Activated CD4-positive, alpha-beta memory T cell treated with anti-CD3 and anti-CD28 coated beads for 36 hours (primary cell): ENCODE results near the gene PCSK6. TPM values are rescaled to one million over a fixed set of nuclear protein-coding genes. Genes with fewer than 3 reads are reported as not detected.
"Not testable (repeated sequence)": the region's sequence is repeated elsewhere in the genome, so short reads cannot be mapped to it uniquely, and the experiment has no call there.

ENCODE experiments used
- CTCF ChIA-PET: fragments of 350-600 bp; sonication (Branson Sonifier 250); formaldehyde crosslinking; loops from one replicate; lab custom pipeline; 2021; ENCODE audit warnings: antibody characterized with exemption, inconsistent platforms; lab: Charles Lee
- POLR2A ChIA-PET: fragments of 350-600 bp; sonication (Branson Sonifier 250); formaldehyde crosslinking; loops from one replicate; lab custom pipeline; 2021; ENCODE audit warnings: antibody characterized with exemption; lab: Charles Lee
- DNase-seq: peaks from one replicate; pipeline ENCODE4 v3.0.0-alpha.2; 2020
- H3K27ac Mint-ChIP-seq: one replicate; pipeline ENCODE4 v1.8.0; 2021; ENCODE audit warnings: mixed read lengths
- H3K27me3 Mint-ChIP-seq: one replicate; pipeline ENCODE4 v1.8.0; 2021; ENCODE audit warnings: mixed read lengths
- H3K36me3 Mint-ChIP-seq: one replicate; pipeline ENCODE4 v1.8.0; 2021; ENCODE audit warnings: mixed read lengths
- H3K4me1 Mint-ChIP-seq: one replicate; pipeline ENCODE4 v1.8.0; 2021; ENCODE audit warnings: low read depth, mixed read lengths
- H3K4me3 Mint-ChIP-seq: one replicate; pipeline ENCODE4 v1.8.0; 2021; ENCODE audit warnings: mild to moderate bottlenecking, mixed read lengths
- H3K9me3 Mint-ChIP-seq: one replicate; pipeline ENCODE4 v1.8.0; 2021; ENCODE audit warnings: mixed read lengths
- intact Hi-C: fragments of 100-400 bp; cut with micrococcal nuclease; formaldehyde crosslinking; loops from one replicate; pipeline ENCODE4 v1.15.1; 2023
- total RNA-seq, 2 experiments: library from RNA; stranded (reverse); gene quantifications; one replicate each; pipeline ENCODE4 v1.2.3, GENCODE V29; 2021

The PCSK6 gene
- total RNA-seq, 2 experiments from 2014 or later: 0.24 to 0.58 TPM

- no peaks in the 10 kb centered on the region for H3K36me3 Mint-ChIP-seq
- peaks cover 4% of the 10 kb centered on the region for H3K27me3 Mint-ChIP-seq
- ChIA-PET CTCF (interaction anchor here (0.9 kb wide), 1 partner anchor 43 kb away, joined by 3 read pairs; no protein-coding TSS in a partner anchor), POLR2A (no interaction called here)
- no peaks in the 10 kb centered on the region for H3K9me3 Mint-ChIP-seq
- no peak overlapping the region for H3K4me3 Mint-ChIP-seq
- intact Hi-C loops: no loop called here
- no peak overlapping the region for H3K27ac Mint-ChIP-seq
- DNase-seq: no peak
- peaks cover 18% of the 10 kb centered on the region for H3K4me1 Mint-ChIP-seq
Observed at GRCh38 chr15:101458158-101458900, 31.2 kb downstream of the PCSK6 start.

- Mint-ChIP-seq H3K4me1 (peaks cover 18% of the 10 kb centered on the region), H3K9me3 (no peaks in the 10 kb centered on the region), H3K27me3 (peaks cover 6% of the 10 kb centered on the region), H3K36me3 (no peaks in the 10 kb centered on the region), H3K27ac (no peak overlapping the region), H3K4me3 (no peak overlapping the region)
- ChIA-PET CTCF (interaction anchor here (0.9 kb wide), 1 partner anchor 44 kb away, joined by 3 read pairs; no protein-coding TSS in a partner anchor), POLR2A (no interaction called here)
- no peak for DNase-seq
- intact Hi-C loops: no loop called here
Observed at GRCh38 chr15:101457696-101458095, 31.8 kb downstream of the PCSK6 start.

GRCh38 chr15:101456057-101456739 lies 33.3 kb downstream of the PCSK6 start:
- Mint-ChIP-seq H3K36me3 (no peaks in the 10 kb centered on the region), H3K4me1 (peaks cover 13% of the 10 kb centered on the region), H3K27me3 (peaks cover 16% of the 10 kb centered on the region), H3K4me3 (no peak overlapping the region), H3K27ac (no peak overlapping the region), H3K9me3 (no peaks in the 10 kb centered on the region)
- ChIA-PET CTCF (no interaction called here), POLR2A (no interaction called here)
- intact Hi-C loops: no loop called here
- DNase-seq: no peak

- Mint-ChIP-seq H3K36me3 (no peaks in the 10 kb centered on the region), H3K4me1 (peaks cover 8% of the 10 kb centered on the region), H3K27me3 (peaks cover 19% of the 10 kb centered on the region), H3K27ac (no peak overlapping the region), H3K9me3 (no peaks in the 10 kb centered on the region), H3K4me3 (no peak overlapping the region)
- ChIA-PET CTCF (interaction anchor here (0.5 kb wide), 1 partner anchor 153 kb away, joined by 3 read pairs; no protein-coding TSS in a partner anchor), POLR2A (no interaction called here)
- intact Hi-C loops: no loop called here
- peak; percentile 22 for DNase-seq
Observed at GRCh38 chr15:101455291-101456025, 34.0 kb downstream of the PCSK6 start.

GRCh38 chr15:101454781-101455180 lies 34.7 kb downstream of the PCSK6 start:
- H3K27ac Mint-ChIP-seq, H3K4me1 Mint-ChIP-seq, H3K36me3 Mint-ChIP-seq, H3K9me3 Mint-ChIP-seq, POLR2A ChIA-PET, H3K4me3 Mint-ChIP-seq, DNase-seq, intact Hi-C loops: not testable (repeated sequence)
- H3K27me3 Mint-ChIP-seq: peaks cover 23% of the 10 kb centered on the region
- CTCF ChIA-PET: interaction anchor here (0.5 kb wide), 1 partner anchor 152 kb away, joined by 3 read pairs; no protein-coding TSS in a partner anchor

GRCh38 chr15:101454365-101454764 lies 35.1 kb downstream of the PCSK6 start:
- CTCF ChIA-PET: no interaction called here
- intact Hi-C loops: no loop called here
- POLR2A ChIA-PET: no interaction called here
- no peak for DNase-seq
- Mint-ChIP-seq H3K9me3 (no peaks in the 10 kb centered on the region), H3K27ac (no peak overlapping the region), H3K36me3 (no peaks in the 10 kb centered on the region), H3K4me1 (peaks cover 4% of the 10 kb centered on the region), H3K27me3 (peaks cover 23% of the 10 kb centered on the region), H3K4me3 (no peak overlapping the region)

GRCh38 chr15:101453123-101454120 lies 36.1 kb downstream of the PCSK6 start:
- DNase-seq: no peak
- H3K36me3 Mint-ChIP-seq: no peaks in the 10 kb centered on the region
- no peaks in the 10 kb centered on the region for H3K9me3 Mint-ChIP-seq
- peaks cover 23% of the 10 kb centered on the region for H3K27me3 Mint-ChIP-seq
- peaks cover 4% of the 10 kb centered on the region for H3K4me1 Mint-ChIP-seq
- no peak overlapping the region for H3K4me3 Mint-ChIP-seq
- H3K27ac Mint-ChIP-seq: no peak overlapping the region
- CTCF ChIA-PET: interaction anchor here (1.3 kb wide), 1 partner anchor 48 kb away, joined by 4 read pairs; no protein-coding TSS in a partner anchor
- intact Hi-C loops: no loop called here
- POLR2A ChIA-PET: no interaction called here

- no peaks in the 10 kb centered on the region for H3K9me3 Mint-ChIP-seq
- peaks cover 23% of the 10 kb centered on the region for H3K27me3 Mint-ChIP-seq
- no peak overlapping the region for H3K27ac Mint-ChIP-seq
- ChIA-PET CTCF (interaction anchor here (1.3 kb wide), 1 partner anchor 49 kb away, joined by 4 read pairs; no protein-coding TSS in a partner anchor), POLR2A (no interaction called here)
- DNase-seq: no peak
- no peaks in the 10 kb centered on the region for H3K36me3 Mint-ChIP-seq
- no peak overlapping the region for H3K4me3 Mint-ChIP-seq
- intact Hi-C loops: no loop called here
- H3K4me1 Mint-ChIP-seq: peaks cover 4% of the 10 kb centered on the region
Observed at GRCh38 chr15:101452572-101452971, 36.9 kb downstream of the PCSK6 start.

GRCh38 chr15:101451846-101452245 lies 37.7 kb downstream of the PCSK6 start:
- Mint-ChIP-seq H3K4me3 (no peak overlapping the region), H3K27me3 (peaks cover 23% of the 10 kb centered on the region), H3K9me3 (no peaks in the 10 kb centered on the region), H3K4me1 (peaks cover 4% of the 10 kb centered on the region), H3K27ac (no peak overlapping the region), H3K36me3 (no peaks in the 10 kb centered on the region)
- CTCF ChIA-PET: interaction anchor here (1.3 kb wide), 1 partner anchor 50 kb away, joined by 4 read pairs; no protein-coding TSS in a partner anchor
- POLR2A ChIA-PET: no interaction called here
- intact Hi-C loops: no loop called here
- DNase-seq: no peak

GRCh38 chr15:101451266-101451799 lies 38.2 kb downstream of the PCSK6 start:
- Mint-ChIP-seq H3K36me3 (no peaks in the 10 kb centered on the region), H3K27ac (no peak overlapping the region), H3K27me3 (peaks cover 23% of the 10 kb centered on the region), H3K9me3 (no peaks in the 10 kb centered on the region), H3K4me1 (peaks cover 4% of the 10 kb centered on the region), H3K4me3 (no peak overlapping the region)
- CTCF ChIA-PET: no interaction called here
- no peak for DNase-seq
- intact Hi-C loops: no loop called here
- POLR2A ChIA-PET: no interaction called here
